ENCODE measurements around the gene BTRC.

The BTRC gene

GRCh38 chr10:101353692-101354327, at the start of gene BTRC:
TSS of gene BTRC (plus strand) at chr10:101354165. CDS start at chr10:101354181, 16 bp downstream.
- Histone ChIP-seq H3K9me3 (ENCODE audit: insufficient read depth, low read length) (no peaks in the 10 kb centered on the region), H3K36me3 (ENCODE audit: low read length) (no peaks in the 10 kb centered on the region; the same call in 1 of the 2 replicates), H3K4me2 (ENCODE audit: low read depth, low read length, poor library complexity, severe bottlenecking) (peak within 1 kb of the TSS; percentile 67), H3K9ac (ENCODE audit: low read length) (peak within 1 kb of the TSS; percentile 76), H3K27ac (ENCODE audit: low read depth, low read length) (no peak within 1 kb of the TSS), H2AFZ (ENCODE audit: low read depth, low read length, severe bottlenecking) (peak within 1 kb of the TSS; percentile 95), H3K79me2 (ENCODE audit: insufficient read depth, low read length) (no peaks in the 10 kb centered on the region), H3K27me3 (ENCODE audit: low read length) (no peaks in the 10 kb centered on the region), H3K9me2 (replicated peaks; ENCODE audit: insufficient read depth, low read length) (no peaks in the 10 kb centered on the region), H3F3A (ENCODE audit: insufficient read depth) (0 out of 2 replicates have a peak, but pooled peaks cover 6% of the 10 kb centered on the region), H4K20me1 (ENCODE audit: low read depth, low read length) (no peaks in the 10 kb centered on the region), H3K4me3 (ENCODE audit: insufficient read depth, low read length, poor library complexity, severe bottlenecking) (peak within 1 kb of the TSS; percentile 71)
- TF ChIP-seq EZH2phosphoT487 (conservative IDR thresholded peaks at IDR 0.05; ENCODE audit: low read length): no peak
- no peak for TF ChIP-seq CTCF (IDR thresholded peaks at IDR 0.05; ENCODE audit: insufficient read depth, low read length, poor library complexity, severe bottlenecking)

GRCh38 chr10:101304316-101304715, 49.6 kb upstream of the BTRC start:
- H3F3A ChIP-seq (ENCODE audit: insufficient read depth): no peaks in the 10 kb centered on the region
- H3K9me3 ChIP-seq (ENCODE audit: insufficient read depth, low read length): no peaks in the 10 kb centered on the region
- H2AFZ ChIP-seq (ENCODE audit: low read depth, low read length, severe bottlenecking): no peak overlapping the region
- H3K27ac ChIP-seq (ENCODE audit: low read depth, low read length): no peak overlapping the region
- H4K20me1 ChIP-seq (ENCODE audit: low read depth, low read length): no peaks in the 10 kb centered on the region
- no peaks in the 10 kb centered on the region for H3K36me3 ChIP-seq (ENCODE audit: low read length)
- H3K27me3 ChIP-seq (ENCODE audit: low read length): no peaks in the 10 kb centered on the region
- no peaks in the 10 kb centered on the region for H3K9me2 ChIP-seq (replicated peaks; ENCODE audit: insufficient read depth, low read length)
- no peak overlapping the region for H3K9ac ChIP-seq (ENCODE audit: low read length)
- H3K4me3 ChIP-seq (ENCODE audit: insufficient read depth, low read length, poor library complexity, severe bottlenecking): no peak overlapping the region
- no peak overlapping the region for H3K4me2 ChIP-seq (ENCODE audit: low read depth, low read length, poor library complexity, severe bottlenecking)
- TF ChIP-seq EZH2phosphoT487 (conservative IDR thresholded peaks at IDR 0.05; ENCODE audit: low read length) (no peak), CTCF (IDR thresholded peaks at IDR 0.05; ENCODE audit: insufficient read depth, low read length, poor library complexity, severe bottlenecking) (no peak)
- no peaks in the 10 kb centered on the region for H3K79me2 ChIP-seq (ENCODE audit: insufficient read depth, low read length)

GRCh38 chr10:101305320-101306241, 48.4 kb upstream of the BTRC start:
- no peak overlapping the region for H3K4me3 ChIP-seq (ENCODE audit: insufficient read depth, low read length, poor library complexity, severe bottlenecking)
- no peaks in the 10 kb centered on the region for H3K79me2 ChIP-seq (ENCODE audit: insufficient read depth, low read length)
- no peak overlapping the region for H3K27ac ChIP-seq (ENCODE audit: low read depth, low read length)
- H3K36me3 ChIP-seq (ENCODE audit: low read length): no peaks in the 10 kb centered on the region
- TF ChIP-seq CTCF (IDR thresholded peaks at IDR 0.05; ENCODE audit: insufficient read depth, low read length, poor library complexity, severe bottlenecking) (no peak), EZH2phosphoT487 (conservative IDR thresholded peaks at IDR 0.05; ENCODE audit: low read length) (no peak)
- no peaks in the 10 kb centered on the region for H3K27me3 ChIP-seq (ENCODE audit: low read length)
- no peaks in the 10 kb centered on the region for H3K9me3 ChIP-seq (ENCODE audit: insufficient read depth, low read length)
- no peaks in the 10 kb centered on the region for H3F3A ChIP-seq (ENCODE audit: insufficient read depth)
- H4K20me1 ChIP-seq (ENCODE audit: low read depth, low read length): no peaks in the 10 kb centered on the region
- H3K9ac ChIP-seq (ENCODE audit: low read length): no peak overlapping the region
- H3K9me2 ChIP-seq (replicated peaks; ENCODE audit: insufficient read depth, low read length): no peaks in the 10 kb centered on the region
- no peak overlapping the region for H2AFZ ChIP-seq (ENCODE audit: low read depth, low read length, severe bottlenecking)
- H3K4me2 ChIP-seq (ENCODE audit: low read depth, low read length, poor library complexity, severe bottlenecking): no peak overlapping the region
